ENCODE measurements around the gene GRAMD4.

The GRAMD4 gene

DNA sequence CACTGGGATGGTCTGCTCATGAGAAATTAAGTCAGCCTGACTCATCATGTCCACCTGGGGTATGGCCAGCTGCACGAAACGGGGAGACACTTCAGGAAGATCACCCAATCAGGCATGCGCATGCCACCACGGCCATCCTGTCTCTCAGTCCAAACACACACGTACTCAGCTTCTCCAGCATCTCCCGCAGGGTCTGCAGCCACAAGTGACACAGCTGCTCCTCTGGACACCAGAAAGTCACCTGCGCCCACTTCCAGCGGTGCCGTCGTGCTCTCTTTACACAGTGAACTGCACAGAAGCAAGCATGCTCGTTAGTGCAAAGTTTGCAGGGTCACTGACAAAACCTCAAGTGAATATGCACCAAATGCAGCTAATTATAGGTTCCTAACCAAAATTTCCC is 99.7 kb downstream of the GRAMD4 start:
- DNase-seq (ENCODE audit: low read depth): no peak

GRCh38 chr22:46721501-46722085 is 101.4 kb downstream of the GRAMD4 start:
- no peak for DNase-seq (ENCODE audit: low read depth)

DNA sequence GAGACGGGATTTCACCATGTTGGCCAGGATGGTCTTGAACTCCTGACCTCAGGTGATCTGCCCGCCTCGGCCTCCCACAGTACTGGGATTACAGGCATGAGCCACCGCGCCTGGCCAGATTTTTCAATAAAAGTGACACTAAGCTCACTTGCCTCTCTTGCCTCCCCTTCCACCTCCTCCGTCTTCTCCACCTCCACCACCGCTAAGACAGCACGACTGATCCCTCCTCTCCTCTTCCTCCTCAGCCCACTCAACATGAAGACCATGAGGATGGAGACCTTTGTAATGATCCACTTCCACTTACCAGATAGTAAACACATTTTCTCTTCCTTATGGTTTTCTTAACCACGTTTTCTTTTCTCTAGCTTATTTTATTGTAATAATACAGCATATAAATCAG is 103.7 kb downstream of the GRAMD4 start:
- no peak for DNase-seq (ENCODE audit: low read depth)

GRCh38 chr22:46725096-46725495 is 104.9 kb downstream of the GRAMD4 start:
- DNase-seq (ENCODE audit: low read depth): no peak

- DNase-seq (ENCODE audit: low read depth): peak; percentile 61
Observed at GRCh38 chr22:46726066-46726985, 106.1 kb downstream of the GRAMD4 start.

DNA sequence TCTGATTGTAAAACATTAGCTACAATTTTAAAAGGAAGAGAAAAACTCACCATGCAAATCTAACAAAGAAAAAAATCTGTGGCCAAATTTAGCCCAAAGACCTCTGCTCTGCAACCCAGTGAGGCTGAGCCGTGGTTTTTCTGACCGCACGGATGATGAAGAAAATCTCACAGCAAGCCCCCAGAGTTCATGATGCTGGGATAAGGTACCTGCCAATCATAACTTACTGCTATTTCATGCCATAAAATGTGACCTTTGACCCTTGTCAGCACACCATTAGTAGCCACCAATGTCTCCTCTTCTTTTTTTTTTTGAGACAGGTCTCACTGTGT is 106.8 kb downstream of the GRAMD4 start:
- DNase-seq (ENCODE audit: low read depth): no peak

- no peak for DNase-seq (ENCODE audit: low read depth)
Observed at GRCh38 chr22:46727813-46728364, 107.7 kb downstream of the GRAMD4 start.

GRCh38 chr22:46728470-46728869 is 108.3 kb downstream of the GRAMD4 start:
- no peak for DNase-seq (ENCODE audit: low read depth)
